OCI-LY7 (cell line): Measurements from ENCODE around the gene PNKP.

Source experiments
- EZH2phosphoT487 ChIP-seq: fragments of 200-600 bp; sonication (generic); IDR thresholded peaks from 2 replicates; pipeline ENCODE4 v1.6.1; 2018; ENCODE audit warnings: low read depth, borderline replicate concordance, mild to moderate bottlenecking, mixed run types, antibody characterized with exemption, low read length, moderate library complexity, mixed read lengths
- TF ChIP-seq, protein P1 (sequence below): fragments of 200-600 bp; sonication (generic); conservative IDR thresholded peaks from 2 replicates; pipeline ENCODE4 v1.5.1; 2014; ENCODE audit warnings: mild to moderate bottlenecking, antibody characterized with exemption, low read length, moderate library complexity, mixed read lengths

DNA sequence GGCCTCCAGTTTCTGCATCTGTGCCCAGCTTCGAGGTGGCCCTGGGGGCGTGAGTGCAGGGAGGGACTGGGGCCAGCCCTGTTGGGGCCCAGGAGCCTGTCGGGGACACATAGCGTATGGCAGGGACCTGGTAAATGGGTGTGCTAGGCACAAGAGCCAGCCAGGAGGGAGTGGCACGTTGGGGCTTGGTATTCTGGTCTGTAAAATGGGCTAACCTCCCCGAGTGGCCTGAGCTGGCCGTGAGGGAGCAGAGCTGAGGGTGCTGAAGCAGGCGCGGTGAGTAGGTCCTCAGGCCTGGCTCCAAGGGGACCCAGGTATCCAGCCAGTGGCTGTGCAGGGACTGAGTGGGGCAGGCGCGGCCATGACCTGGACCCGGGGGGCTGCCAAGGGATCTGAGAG is 12.1 kb downstream of the PNKP start:
- TF ChIP-seq, protein P1, sequence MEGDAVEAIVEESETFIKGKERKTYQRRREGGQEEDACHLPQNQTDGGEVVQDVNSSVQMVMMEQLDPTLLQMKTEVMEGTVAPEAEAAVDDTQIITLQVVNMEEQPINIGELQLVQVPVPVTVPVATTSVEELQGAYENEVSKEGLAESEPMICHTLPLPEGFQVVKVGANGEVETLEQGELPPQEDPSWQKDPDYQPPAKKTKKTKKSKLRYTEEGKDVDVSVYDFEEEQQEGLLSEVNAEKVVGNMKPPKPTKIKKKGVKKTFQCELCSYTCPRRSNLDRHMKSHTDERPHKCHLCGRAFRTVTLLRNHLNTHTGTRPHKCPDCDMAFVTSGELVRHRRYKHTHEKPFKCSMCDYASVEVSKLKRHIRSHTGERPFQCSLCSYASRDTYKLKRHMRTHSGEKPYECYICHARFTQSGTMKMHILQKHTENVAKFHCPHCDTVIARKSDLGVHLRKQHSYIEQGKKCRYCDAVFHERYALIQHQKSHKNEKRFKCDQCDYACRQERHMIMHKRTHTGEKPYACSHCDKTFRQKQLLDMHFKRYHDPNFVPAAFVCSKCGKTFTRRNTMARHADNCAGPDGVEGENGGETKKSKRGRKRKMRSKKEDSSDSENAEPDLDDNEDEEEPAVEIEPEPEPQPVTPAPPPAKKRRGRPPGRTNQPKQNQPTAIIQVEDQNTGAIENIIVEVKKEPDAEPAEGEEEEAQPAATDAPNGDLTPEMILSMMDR = no peak
- no peak for TF ChIP-seq EZH2phosphoT487
